H1 (cell line): Measurements from ENCODE around the gene DXO. TPM values are rescaled to one million over a fixed set of nuclear protein-coding genes. Genes with fewer than 3 reads are reported as not detected.

Experiments used
- CTCF ChIA-PET: fragments of 300-600 bp; sonication (Branson Sonifier 250); formaldehyde crosslinking; loops from one replicate; lab custom pipeline; 2021; ENCODE audit not compliant: partially characterized antibody; lab: Charles Lee
- POLR2A ChIA-PET: fragments of 300-600 bp; sonication (Branson Sonifier 250); formaldehyde crosslinking; loops from one replicate; lab custom pipeline; 2021; ENCODE audit warnings: inconsistent platforms; ENCODE audit not compliant: partially characterized antibody; lab: Charles Lee
- DNase-seq, 2 experiments: peaks; one replicate each; pipeline versions ENCODE4 v3.0.0 to v3.0.0-alpha.2; 2010 to 2022; ENCODE audit warnings: low spot score in 2 of 2, low read depth in 1 of 2, mixed read lengths in 1 of 2
- FAIRE-seq: peaks from 2 replicates; lab custom pipeline; 2011; peaks lifted over from hg19 to GRCh38; lab: Jason Lieb, UNC
- H2AFZ ChIP-seq: 2 replicates; pipeline ENCODE4 v1.8.1; 2012; ENCODE audit warnings: low read length, inconsistent platforms
- H2AK5ac ChIP-seq: 2 replicates; pipeline ENCODE4 v1.6.1; 2013; ENCODE audit warnings: low read depth, low read length
- H2BK120ac ChIP-seq: replicated peaks from 2 replicates; pipeline ENCODE3; 2013; ENCODE audit warnings: low read depth, low read length, inconsistent platforms
- H2BK12ac ChIP-seq: 2 replicates; pipeline ENCODE4 v1.6.1; 2013; ENCODE audit warnings: low read depth, low read length
- H2BK15ac ChIP-seq: 2 replicates; pipeline ENCODE4 v1.6.1; 2013; ENCODE audit warnings: low read length
- H2BK20ac ChIP-seq: 2 replicates; pipeline ENCODE4 v1.6.1; 2013; ENCODE audit warnings: low read length
- H2BK5ac ChIP-seq: 2 replicates; pipeline ENCODE4 v1.6.1; 2013; ENCODE audit warnings: low read depth, low read length
- H3K14ac ChIP-seq: 2 replicates; pipeline ENCODE4 v1.6.1; 2013; ENCODE audit warnings: inconsistent platforms; ENCODE audit not compliant: insufficient read length
- H3K18ac ChIP-seq: 2 replicates; pipeline ENCODE4 v1.6.1; 2013; ENCODE audit warnings: low read length; ENCODE audit errors: extremely low read depth
- H3K23ac ChIP-seq: 2 replicates; pipeline ENCODE4 v1.6.1; 2013; ENCODE audit warnings: inconsistent platforms; ENCODE audit not compliant: insufficient read length
- H3K23me2 ChIP-seq: 2 replicates; pipeline ENCODE4 v1.6.1; 2013; ENCODE audit warnings: low read depth, low read length
- H3K27ac ChIP-seq: 2 replicates; pipeline ENCODE4 v1.6.1; 2011; ENCODE audit warnings: low read depth, low read length, inconsistent platforms
- H3K27me3 ChIP-seq, 4 experiments: replicated peaks in 1 of 4; 1 replicate in 1 of 4; 2 replicates in 3 of 4; pipeline versions ENCODE4 v1.6.1 to v1.8.1; 2011 to 2013; ENCODE audit warnings: low read length in 3 of 4, mild to moderate bottlenecking in 3 of 4, inconsistent platforms in 2 of 4, mixed read lengths in 2 of 4, moderate library complexity in 1 of 4; ENCODE audit not compliant: control insufficient read depth in 3 of 4, insufficient read depth in 3 of 4; ENCODE audit errors: extremely low read depth in 1 of 4
- H3K36me3 ChIP-seq, 4 experiments: 2 replicates each; pipeline versions ENCODE4 v1.6.1 to v1.8.1; 2011 to 2013; ENCODE audit warnings: mild to moderate bottlenecking in 4 of 4, low read length in 3 of 4, moderate library complexity in 2 of 4, control low read depth in 1 of 4, inconsistent platforms in 1 of 4; ENCODE audit not compliant: insufficient read depth in 4 of 4, control insufficient read depth in 2 of 4
- H3K4ac ChIP-seq: replicated peaks from 2 replicates; pipeline ENCODE3; 2013; ENCODE audit warnings: low read length, low read depth, mixed read lengths, inconsistent platforms; ENCODE audit not compliant: insufficient read length
- H3K4me1 ChIP-seq, 4 experiments: replicated peaks in 1 of 4; 1 replicate in 1 of 4; 2 replicates in 3 of 4; pipeline versions ENCODE4 v1.6.1 to v1.8.1; 2011 to 2013; ENCODE audit warnings: low read length in 3 of 4, inconsistent platforms in 2 of 4, mixed read lengths in 1 of 4; ENCODE audit not compliant: insufficient read depth in 4 of 4, control insufficient read depth in 3 of 4
- H3K4me2 ChIP-seq, 2 experiments: 2 replicates each; pipeline versions ENCODE4 v1.6.1 to v1.8.1; 2011 to 2013; ENCODE audit warnings: low read depth in 2 of 2, low read length in 2 of 2, control low read depth in 1 of 2, inconsistent platforms in 1 of 2, mild to moderate bottlenecking in 1 of 2; ENCODE audit not compliant: insufficient read depth in 1 of 2
- H3K4me3 ChIP-seq, 4 experiments: fragments of 200-600, 300-600 bp in 1 of 4; sonication (generic), shearing (Covaris generic), sonication (Bioruptor Twin) in 1 of 4; 2 replicates each; pipeline versions ENCODE4 v1.5.1 to v1.8.1; 2011 to 2016; ENCODE audit warnings: low read length in 4 of 4, low read depth in 3 of 4, control low read depth in 2 of 4, inconsistent platforms in 2 of 4, mild to moderate bottlenecking in 2 of 4, mixed read lengths in 1 of 4, moderate library complexity in 1 of 4; ENCODE audit not compliant: insufficient read depth in 2 of 4; ENCODE audit errors: extremely low read depth in 1 of 4
- H3K56ac ChIP-seq: replicated peaks from 2 replicates; pipeline ENCODE3; 2013; ENCODE audit warnings: low read depth, mild to moderate bottlenecking, mixed read lengths, low read length, inconsistent platforms; ENCODE audit not compliant: insufficient read length
- H3K79me1 ChIP-seq: 2 replicates; pipeline ENCODE4 v1.6.1; 2013; ENCODE audit warnings: low read depth, low read length, control low read depth
- H3K79me2 ChIP-seq, 2 experiments: 2 replicates each; pipeline versions ENCODE4 v1.6.1 to v1.8.1; 2012 to 2013; ENCODE audit warnings: low read length in 2 of 2, mild to moderate bottlenecking in 2 of 2, inconsistent platforms in 1 of 2; ENCODE audit not compliant: insufficient read depth in 2 of 2, control insufficient read depth in 1 of 2
- H3K9ac ChIP-seq, 4 experiments: replicated peaks in 1 of 4; 1 replicate in 1 of 4; 2 replicates in 3 of 4; pipeline versions ENCODE4 v1.6.1 to v1.8.1; 2011 to 2013; ENCODE audit warnings: low read depth in 3 of 4, low read length in 3 of 4, control low read depth in 2 of 4, mild to moderate bottlenecking in 2 of 4, moderate library complexity in 2 of 4, inconsistent platforms in 1 of 4; ENCODE audit errors: extremely low read depth in 1 of 4
- H3K9me3 ChIP-seq, 2 experiments: 2 replicates each; pipeline versions ENCODE4 v1.6.1 to v1.8.1; 2012 to 2013; ENCODE audit warnings: mild to moderate bottlenecking in 2 of 2, moderate library complexity in 2 of 2, control low read depth in 1 of 2, inconsistent platforms in 1 of 2, low read depth in 1 of 2, low read length in 1 of 2, mixed read lengths in 1 of 2; ENCODE audit not compliant: insufficient read depth in 2 of 2
- H4K20me1 ChIP-seq, 2 experiments: replicated peaks in 1 of 2; 2 replicates each; pipeline versions ENCODE3 to v1.8.1; 2011 to 2013; ENCODE audit warnings: inconsistent platforms in 2 of 2, low read length in 2 of 2, mild to moderate bottlenecking in 1 of 2; ENCODE audit not compliant: insufficient read depth in 2 of 2, control insufficient read depth in 1 of 2
- H4K5ac ChIP-seq: 2 replicates; pipeline ENCODE4 v1.6.1; 2013; ENCODE audit warnings: low read length, low read depth, mixed read lengths, inconsistent platforms; ENCODE audit not compliant: insufficient read length
- H4K8ac ChIP-seq: 2 replicates; pipeline ENCODE4 v1.8.0; 2013; ENCODE audit warnings: mild to moderate bottlenecking, moderate library complexity, low read length, inconsistent platforms; ENCODE audit not compliant: insufficient read depth; ENCODE audit errors: extremely low read depth
- H4K91ac ChIP-seq: replicated peaks from 2 replicates; pipeline ENCODE3; 2013; ENCODE audit warnings: low read length, mixed read lengths, inconsistent platforms; ENCODE audit not compliant: insufficient read length
- SAP30 ChIP-seq: fragments of 300-600 bp; sonication (generic); IDR thresholded peaks from 2 replicates; pipeline ENCODE4 v1.7.1; 2012; ENCODE audit warnings: low read length, moderate library complexity, mild to moderate bottlenecking, inconsistent platforms; ENCODE audit not compliant: insufficient read depth, insufficient replicate concordance
- WGBS, 2 experiments: shearing (Covaris generic) in 1 of 2; methylation state at CpG; one replicate each; pipeline versions ENCODE4 v1.1.6 to v1.1.7; 2013 to 2015; ENCODE audit warnings: low lambda C conversion rate in 2 of 2, mixed read lengths in 2 of 2, inconsistent platforms in 1 of 2, low coverage in 1 of 2, missing lambda C conversion rate in 1 of 2; ENCODE audit not compliant: insufficient replicate concordance in 2 of 2, insufficient coverage in 1 of 2, insufficient read length in 1 of 2; ENCODE audit errors: extremely low coverage in 1 of 2, missing lambda C conversion rate in 1 of 2; 5-methylcytosine and 5-hydroxymethylcytosine counted together
- polyA plus RNA-seq, 7 experiments: library from polyadenylated mRNA; depleted of rRNA in 3 of 7; stranded (reverse) in 5 of 7; unstranded in 2 of 7; fragments of >200 nt in 5 of 7; fragments of 200-250 nt in 2 of 7; gene quantifications; 1 replicate in 5 of 7; 2 replicates in 1 of 7; 4 replicates in 1 of 7; pipeline versions ENCODE4 v1.2.1 to v1.2.3, GENCODE V29; 2011 to 2013; ENCODE audit warnings: missing spikeins in 2 of 7, mixed read lengths in 2 of 7
- total RNA-seq: library from RNA; stranded (reverse); fragmentation: NEBNext Ultra II Directional; extraction: Animal tissue kit (Norgen Biotek cat#: 25700); gene quantifications from 2 replicates; pipeline ENCODE4 v1.2.1, GENCODE V29; 2021

DXO gene
- total and polyA plus RNA-seq, 2 of the 8 experiments (the other 6 are each of a cell fraction or from before 2014, with no cell fraction given): 14.7 to 23.9 TPM

DNA sequence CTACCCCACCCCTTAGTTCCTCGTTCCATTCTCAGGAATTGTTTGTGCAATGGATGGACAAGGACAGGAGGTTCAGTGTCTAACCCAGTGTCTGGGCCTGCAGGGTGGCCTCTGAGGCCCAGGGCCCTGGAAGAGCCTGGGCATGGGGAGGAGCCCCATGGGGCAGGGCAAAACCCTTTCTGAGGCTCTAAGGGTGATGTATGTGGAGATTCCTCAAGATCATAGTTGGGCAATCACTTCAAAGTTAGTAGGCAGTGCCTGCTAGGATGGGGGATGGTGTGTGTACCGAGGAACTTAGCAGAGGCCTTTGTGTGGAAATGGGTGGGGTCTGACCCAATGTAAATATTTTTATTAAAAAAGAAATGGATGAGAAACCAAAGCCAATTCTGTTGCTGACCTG lies 51.1 kb downstream of the DXO start:
- H2BK15ac ChIP-seq: no peak overlapping the region
- no peak overlapping the region for H2AFZ ChIP-seq
- H3K56ac ChIP-seq: no peak overlapping the region
- no peak overlapping the region for H2BK20ac ChIP-seq
- H3K18ac ChIP-seq: no peak overlapping the region
- H3K9me3 ChIP-seq: no peaks in the 10 kb centered on the region
- H2BK120ac ChIP-seq: no peak overlapping the region
- no peak overlapping the region for H3K4me2 ChIP-seq
- H3K4me3 ChIP-seq: no peak overlapping the region
- no peak overlapping the region for H4K8ac ChIP-seq
- H3K14ac ChIP-seq: no peak overlapping the region
- no peaks in the 10 kb centered on the region for H4K20me1 ChIP-seq
- no peaks in the 10 kb centered on the region for H3K23me2 ChIP-seq
- H3K79me2 ChIP-seq: no peaks in the 10 kb centered on the region
- WGBS, 2 experiments: 78% methylated on average over 2 of the region's 2 CpGs; no CpG with 5 or more reads in 1 of the 2 experiments
- no peak overlapping the region for H3K9ac ChIP-seq
- H3K27me3 ChIP-seq: no peaks in the 10 kb centered on the region
- H3K27ac ChIP-seq: no peak overlapping the region
- H2BK5ac ChIP-seq: no peak overlapping the region
- H3K4me1 ChIP-seq: no peaks in the 10 kb centered on the region
- no peak overlapping the region for H3K23ac ChIP-seq
- no peak overlapping the region for H2AK5ac ChIP-seq
- H4K91ac ChIP-seq: no peak overlapping the region
- H3K4ac ChIP-seq: no peak overlapping the region
- POLR2A ChIA-PET: interaction anchor here (0.9 to 2.7 kb wide), 6 partner anchors 14 to 27 kb away, joined by 3 to 12 read pairs (median 4); partner anchors contain the start of genes EHMT2 and ZBTB12
- CTCF ChIA-PET: interaction anchor here (0.8 to 6.4 kb wide), 6 partner anchors 9 to 176 kb away, joined by 3 to 43 read pairs (median 10); no protein-coding TSS in a partner anchor
- H3K79me1 ChIP-seq: no peaks in the 10 kb centered on the region
- H4K5ac ChIP-seq: no peak overlapping the region
- H2BK12ac ChIP-seq: no peak overlapping the region
- H3K36me3 ChIP-seq: no peaks in the 10 kb centered on the region
- DNase-seq: no peak
- FAIRE-seq: no peak
- no peak for TF ChIP-seq SAP30
